GM21825 (cell line): ENCODE measurements around the gene MYH10.

Experiments
- ATAC-seq: cut with Tn5 transposase; IDR thresholded peaks from one replicate; pipeline ENCODE4 v1.9.1; 2021; ENCODE audit warnings: mild to moderate bottlenecking, moderate library complexity; ENCODE audit not compliant: unreplicated experiment

MYH10 gene

DNA sequence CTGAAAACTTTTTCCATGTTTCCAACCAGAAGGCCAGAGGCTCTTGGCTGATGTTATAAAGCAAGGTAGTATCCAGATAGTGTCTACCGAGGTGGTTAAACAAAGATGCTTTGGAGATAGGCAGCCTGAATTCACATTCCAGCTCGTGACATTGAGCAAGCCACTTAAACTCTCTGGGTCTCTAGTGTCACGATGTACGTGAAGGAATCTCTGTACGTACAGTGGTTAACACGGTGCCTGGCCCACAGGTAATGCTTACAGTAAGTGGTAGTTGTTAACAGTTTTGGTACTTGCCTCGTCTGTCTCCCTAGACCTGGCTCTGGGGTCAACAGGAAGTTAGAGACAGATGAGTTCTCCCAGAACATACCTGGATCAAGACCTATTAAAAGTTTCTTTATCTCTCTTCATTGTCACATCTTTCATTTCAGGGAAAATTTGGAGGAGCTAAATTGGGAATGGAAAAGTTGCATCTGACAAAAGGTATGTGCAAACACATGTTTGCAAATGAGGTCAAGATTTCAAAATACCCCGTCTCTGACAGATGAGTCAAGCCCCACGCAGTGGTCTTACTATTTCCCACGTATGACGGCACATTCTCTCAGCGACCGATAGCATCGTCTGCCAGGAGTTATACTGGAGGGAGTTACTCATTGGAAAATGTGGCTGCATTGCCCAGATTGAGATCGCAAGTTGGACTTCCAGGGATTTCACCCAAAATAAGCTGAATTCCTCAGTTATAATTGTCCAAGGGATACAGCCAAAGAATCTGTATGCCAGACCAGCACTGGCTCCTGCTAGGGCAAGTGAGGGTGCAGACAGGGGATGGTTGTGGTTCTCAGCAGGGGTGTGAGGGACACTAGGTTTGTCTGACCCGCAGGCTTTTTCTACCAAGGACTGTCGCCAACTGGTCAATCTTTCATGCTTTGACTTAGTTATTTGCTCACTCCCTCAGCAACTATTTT lies 18.9 kb upstream of the MYH10 start:
- ATAC-seq: no peak

GRCh38 chr17:8647956-8648355 lies 17.4 kb upstream of the MYH10 start:
- ATAC-seq: no peak

DNA sequence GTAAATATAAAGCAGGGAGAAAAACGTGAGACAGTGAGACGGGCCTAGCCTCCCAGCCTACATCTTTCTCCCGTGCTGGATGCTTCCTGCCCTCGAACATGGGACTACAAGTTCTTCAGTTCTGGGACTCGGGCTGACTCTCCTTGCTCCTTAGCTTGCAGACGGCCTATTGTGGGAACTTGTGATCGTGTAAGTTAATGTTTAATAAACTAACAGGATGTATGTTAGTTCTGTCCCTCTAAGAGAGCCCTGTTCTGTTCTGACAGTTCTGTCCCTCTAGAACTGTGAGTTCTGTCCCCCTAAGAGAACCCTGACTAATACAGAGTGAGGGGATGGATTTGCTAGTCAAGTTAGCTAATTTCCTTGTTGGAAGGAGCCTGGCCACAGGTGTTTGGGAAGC lies 16.7 kb upstream of the MYH10 start:
- ATAC-seq: no peak

- ATAC-seq: no peak
Observed at GRCh38 chr17:8644507-8644902, 14.0 kb upstream of the MYH10 start.

DNA sequence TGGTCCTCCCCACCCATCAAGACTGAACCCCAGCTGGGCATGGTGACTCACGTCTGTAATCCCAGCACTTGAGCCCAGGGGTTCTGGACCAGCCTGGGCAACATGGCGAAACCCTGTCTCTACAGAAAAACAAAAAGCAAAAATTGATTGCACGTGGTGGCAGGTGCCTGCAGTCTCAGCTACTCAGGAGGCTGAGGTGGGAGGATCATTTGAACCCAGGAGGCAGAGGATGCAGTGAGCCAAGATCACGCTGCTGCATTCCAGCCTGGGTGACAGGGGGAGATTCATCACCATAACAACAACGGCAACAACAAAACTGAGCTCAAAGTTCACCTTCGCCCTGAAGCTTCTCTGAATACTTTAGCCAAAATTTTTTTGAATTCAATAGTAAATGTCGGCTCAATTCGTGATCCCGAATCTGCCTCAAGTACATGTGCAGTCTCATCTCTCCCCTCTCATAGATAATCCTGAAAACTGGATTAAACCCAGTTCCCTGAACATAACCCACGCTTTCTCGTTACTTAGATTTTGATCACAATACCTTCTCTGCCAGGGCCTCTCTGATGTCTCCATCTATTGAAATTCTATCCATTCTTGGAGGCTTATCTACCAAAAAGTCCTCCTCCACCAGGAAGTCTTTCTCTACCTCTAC lies 13.5 kb upstream of the MYH10 start:
- no peak for ATAC-seq

- no peak for ATAC-seq
Observed at GRCh38 chr17:8639709-8640108, 9.2 kb upstream of the MYH10 start.

GRCh38 chr17:8632061-8632460 lies 1.5 kb upstream of the MYH10 start:
- ATAC-seq: no peak

- no peak for ATAC-seq
Observed at GRCh38 chr17:8631554-8631877, 991 bp upstream of the MYH10 start.

DNA sequence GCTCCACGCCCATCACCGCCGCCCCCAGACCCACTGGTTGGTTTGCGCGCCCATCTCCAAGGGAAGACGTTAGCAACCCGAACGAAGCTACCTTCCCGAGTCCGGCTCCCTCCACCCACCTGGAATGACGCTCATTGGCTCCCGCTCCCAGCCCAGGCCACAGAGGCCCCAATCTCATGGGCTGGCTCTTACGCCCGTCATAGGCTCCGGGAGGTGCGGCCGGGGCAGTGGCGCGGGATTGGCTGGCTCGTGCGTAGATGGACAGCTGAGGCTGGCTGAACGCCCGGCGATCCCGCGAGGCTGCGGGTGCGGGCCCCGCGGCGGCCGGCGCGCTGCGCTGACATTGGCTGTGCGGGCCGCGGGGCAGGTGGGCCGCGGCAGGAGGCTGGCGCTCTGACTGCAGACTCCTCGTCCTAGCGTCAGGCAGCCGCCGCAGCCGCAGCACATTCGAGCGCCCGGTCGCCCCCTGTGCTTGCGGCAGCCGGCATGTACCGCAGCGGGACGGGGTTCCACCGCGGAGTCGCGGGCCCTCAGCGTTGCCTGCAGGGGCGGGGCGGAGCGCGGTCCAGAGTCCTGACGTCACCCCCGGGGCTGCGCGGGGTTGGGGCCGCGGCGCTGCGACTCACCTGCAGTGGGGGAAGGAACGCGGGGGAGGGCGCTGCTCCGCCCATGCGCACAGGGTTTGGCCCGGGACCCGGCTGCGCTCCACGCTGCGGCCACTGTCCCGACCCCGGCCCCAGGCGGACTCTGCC lies 453 bp upstream of the MYH10 start:
- peak; percentile 96 for ATAC-seq

DNA sequence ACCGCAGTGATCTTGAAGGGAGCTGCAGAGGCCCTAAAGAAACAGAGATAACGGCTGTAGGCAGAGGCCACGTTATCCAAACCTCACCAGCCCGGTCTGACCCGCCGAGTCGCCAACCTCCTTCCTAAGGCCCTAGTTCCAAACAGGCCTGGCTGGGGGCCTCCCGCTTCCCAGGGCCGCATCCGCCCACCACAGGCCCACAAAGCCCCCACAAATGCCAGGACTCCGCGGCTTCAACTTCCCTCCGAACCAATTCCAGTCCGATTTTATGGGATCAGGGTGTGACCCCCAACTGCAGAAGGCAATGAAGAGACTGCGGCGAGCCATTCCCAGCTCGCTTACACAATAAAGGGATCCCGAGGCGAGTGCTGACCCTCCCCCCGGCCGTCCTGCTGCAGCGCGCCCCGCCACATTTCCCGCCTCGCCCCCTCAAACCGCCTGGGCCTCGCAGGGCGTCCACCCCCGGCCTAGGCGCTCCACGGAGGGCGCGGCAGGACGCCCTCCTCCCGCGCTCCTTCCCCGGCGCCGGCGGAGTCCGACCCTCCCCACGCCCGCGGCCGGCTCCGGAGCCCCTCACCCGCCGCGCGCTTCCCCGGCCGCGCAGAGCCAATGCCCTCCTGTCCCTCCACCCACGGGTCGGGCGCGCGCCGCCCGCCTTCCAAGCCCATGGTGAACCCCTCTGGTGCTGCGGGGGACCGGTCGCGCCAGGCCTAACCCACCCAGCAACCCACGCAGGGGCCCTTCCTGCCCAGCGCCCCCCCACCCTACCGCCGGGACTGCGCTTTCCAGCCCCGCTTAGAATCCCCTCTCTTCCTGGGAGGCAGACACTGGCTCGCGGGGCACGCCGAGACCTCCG lies 926 bp downstream of the MYH10 start:
- no peak for ATAC-seq

- no peak for ATAC-seq
Observed at GRCh38 chr17:8628609-8629169, 1.8 kb downstream of the MYH10 start.

DNA sequence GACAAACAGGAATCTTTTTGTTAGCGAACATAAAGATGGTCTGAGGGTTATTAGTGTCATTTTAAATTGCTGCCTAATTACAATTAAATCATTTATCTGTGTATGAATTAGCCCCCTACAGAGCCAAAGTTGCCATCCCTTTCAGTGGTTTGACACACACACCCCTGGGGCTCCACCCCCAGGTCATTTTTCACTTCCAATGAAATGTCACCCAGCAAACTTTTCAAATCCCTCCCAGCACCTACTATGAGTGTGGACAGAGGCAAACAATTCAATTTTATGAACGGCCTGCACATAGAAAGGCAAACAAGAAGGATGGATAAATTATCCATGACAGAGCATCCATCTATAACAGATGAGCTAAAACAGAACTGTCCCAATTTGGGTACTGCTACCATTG lies 2.4 kb downstream of the MYH10 start:
- no peak for ATAC-seq

DNA sequence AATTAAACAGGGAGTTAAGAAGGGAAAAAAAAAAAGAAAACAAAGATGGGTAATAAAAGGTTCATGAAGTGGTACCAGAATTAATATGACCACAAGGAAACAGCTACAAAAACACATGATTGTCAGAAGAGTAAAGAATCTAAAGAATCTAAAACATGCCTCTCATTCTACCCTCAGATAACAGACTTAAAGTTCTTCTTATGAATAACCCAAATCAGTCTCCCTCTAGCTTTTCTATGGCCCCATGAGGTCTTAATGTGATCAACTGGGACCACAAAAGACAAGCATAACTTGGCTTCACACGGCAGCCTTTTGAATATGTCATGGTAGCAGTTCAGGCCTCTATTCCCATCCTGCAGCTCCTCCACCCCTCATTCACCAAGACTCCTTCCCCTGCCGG lies 6.9 kb downstream of the MYH10 start:
- ATAC-seq: no peak

- ATAC-seq: no peak
Observed at GRCh38 chr17:8622191-8622590, 8.3 kb downstream of the MYH10 start.

- ATAC-seq: no peak
Observed at GRCh38 chr17:8621585-8621984, 8.9 kb downstream of the MYH10 start.

GRCh38 chr17:8619294-8619693 lies 11.2 kb downstream of the MYH10 start:
- ATAC-seq: no peak

DNA sequence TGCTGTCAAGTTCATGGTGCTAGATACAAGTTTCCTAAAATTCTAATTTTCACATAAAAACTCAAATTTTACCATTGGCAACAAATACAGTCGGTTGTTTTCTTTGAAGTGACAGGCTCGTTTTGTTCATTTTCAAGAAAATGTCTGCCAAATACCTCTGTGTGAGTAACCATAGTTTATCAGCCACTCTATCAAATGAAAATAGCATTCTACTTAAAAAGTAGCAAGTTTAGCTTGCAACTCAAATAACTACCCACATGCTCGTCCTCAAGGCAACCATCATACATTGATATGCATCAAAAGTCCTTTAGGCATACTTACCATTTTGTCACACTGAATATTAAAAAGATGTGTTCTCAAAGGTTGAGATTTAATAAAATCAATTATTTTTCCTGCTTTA lies 11.7 kb downstream of the MYH10 start:
- no peak for ATAC-seq

DNA sequence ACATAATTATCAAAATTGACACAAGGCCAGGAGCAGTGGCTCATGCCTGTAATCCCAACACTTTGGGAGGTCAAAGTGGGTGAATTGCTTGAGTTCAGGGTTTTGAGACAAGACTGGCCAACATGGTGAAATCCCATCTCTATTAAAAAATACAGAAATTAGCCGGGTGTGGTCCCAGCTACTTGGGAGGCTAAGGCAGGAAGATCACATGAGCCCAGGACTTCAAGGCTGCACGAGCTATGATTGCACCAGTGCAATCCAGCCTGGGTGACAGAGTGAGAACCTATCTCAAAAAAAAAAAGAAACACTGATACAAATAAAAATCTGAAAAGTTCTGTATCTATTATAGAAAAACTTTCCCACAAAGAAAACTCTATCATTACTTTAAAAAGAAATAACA lies 15.5 kb downstream of the MYH10 start:
- ATAC-seq: no peak

- no peak for ATAC-seq
Observed at GRCh38 chr17:8611619-8612298, 18.8 kb downstream of the MYH10 start.

DNA sequence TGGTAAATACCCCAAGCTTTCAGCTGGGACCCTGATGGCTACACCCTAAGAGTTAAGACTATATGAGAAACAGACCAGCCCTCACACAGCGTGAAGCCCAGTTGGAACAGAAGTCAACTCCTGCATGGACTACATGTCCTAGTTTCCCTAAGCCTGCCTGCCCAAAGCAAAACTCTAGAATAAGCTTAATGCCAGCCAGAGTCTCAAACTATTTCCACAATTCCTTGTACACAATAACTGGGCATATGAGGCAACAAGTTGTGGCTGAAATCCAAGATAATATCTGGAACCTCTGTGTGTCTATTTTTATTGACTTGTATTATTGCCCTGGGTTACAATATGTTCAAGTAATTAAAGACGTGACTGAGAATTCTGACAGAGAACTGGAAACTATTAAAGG lies 19.4 kb downstream of the MYH10 start:
- ATAC-seq: no peak
